Upper lobe of left lung (tissue), 4 donors: ENCODE measurements around the gene UBE2C.

Experiments used
- CTCF ChIP-seq, 6 experiments: fragments of 450-650 bp in 4 of 6; fragments of 200-600 bp in 2 of 6; sonication (generic) in 2 of 6; IDR thresholded peaks; one replicate each; pipeline ENCODE4 v1.5.1; 2016 to 2019; ENCODE audit warnings: antibody characterized with exemption in 6 of 6
- POLR2A ChIP-seq, 4 donors: fragments of 450-650 bp; IDR thresholded peaks; one replicate each; pipeline ENCODE4 v1.5.1; 2016 to 2017; ENCODE audit warnings: antibody characterized with exemption in 4 of 4, mild to moderate bottlenecking in 2 of 4

- TF ChIP-seq CTCF (IDR thresholded peaks at IDR 0.05) (no peak), POLR2A (IDR thresholded peaks at IDR 0.05) (no peak)
Measured at GRCh38 chr20:45851501-45851900, 39.1 kb downstream of the UBE2C start.
